ENCODE results near the gene MBD3L2.
"Not testable (repeated sequence)": the region's sequence is repeated elsewhere in the genome, so short reads cannot be mapped to it uniquely, and the experiment has no call there.

Gene MBD3L2

GRCh38 chr19:7063339-7063738, 14.2 kb downstream of the MBD3L2 start:
- DNase-seq, result no peak

- DNase-seq, result no peak
Observed at GRCh38 chr19:7063764-7064418, 14.8 kb downstream of the MBD3L2 start.

- DNase-seq, result not testable (repeated sequence)
Observed at GRCh38 chr19:7067122-7067521, 18.0 kb downstream of the MBD3L2 start.

GRCh38 chr19:7067716-7068115, 18.6 kb downstream of the MBD3L2 start:
- DNase-seq, result no peak

GRCh38 chr19:7068599-7068998, 19.5 kb downstream of the MBD3L2 start:
- DNase-seq, result no peak

- DNase-seq, result peak; percentile 92
Observed at GRCh38 chr19:7069042-7069903, 20.2 kb downstream of the MBD3L2 start, which contains the start of gene ZNF557. Gene ZNF557, plus strand, starts transcription at chr19:7069703. Its CDS starts 5,372 bp downstream, at chr19:7075075.

GRCh38 chr19:7069904-7070226, 20.7 kb downstream of the MBD3L2 start:
- no peak for DNase-seq

- no peak for DNase-seq
Observed at GRCh38 chr19:7072541-7072940, 23.4 kb downstream of the MBD3L2 start.

- DNase-seq, result no peak
Observed at GRCh38 chr19:7074705-7075282, 25.7 kb downstream of the MBD3L2 start.

GRCh38 chr19:7076151-7076550, 27.0 kb downstream of the MBD3L2 start:
- no peak for DNase-seq

- no peak for DNase-seq
Observed at GRCh38 chr19:7078008-7078407, 28.9 kb downstream of the MBD3L2 start.

GRCh38 chr19:7083076-7083956, 34.2 kb downstream of the MBD3L2 start:
- no peak for DNase-seq

GRCh38 chr19:7088999-7089398, 39.9 kb downstream of the MBD3L2 start:
- DNase-seq, result no peak

- DNase-seq, result no peak
Observed at GRCh38 chr19:7098096-7098495, 49.0 kb downstream of the MBD3L2 start.

- DNase-seq, result peak; percentile 71
Observed at GRCh38 chr19:7098701-7099596, 49.8 kb downstream of the MBD3L2 start.

- no peak for DNase-seq
Observed at GRCh38 chr19:7099597-7099921, 50.4 kb downstream of the MBD3L2 start.

Measured in activated gamma-delta T cell (primary cell).